MM.1S (cell line): ENCODE data around the gene PUS3.

Source experiments
- DNase-seq: peaks from one replicate; pipeline ENCODE4 v3.0.0-alpha.2; 2015
- H2AFZ ChIP-seq: fragments of 300-600 bp; sonication (generic); 2 replicates; pipeline ENCODE4 v1.6.0; 2016; ENCODE audit warnings: antibody characterized with exemption, low read length
- H3F3A ChIP-seq: fragments of 300-600 bp; sonication (generic); 2 replicates; pipeline ENCODE4 v1.6.1; 2016; ENCODE audit warnings: mild to moderate bottlenecking, antibody characterized with exemption, low read length, moderate library complexity, mixed read lengths; ENCODE audit not compliant: insufficient read depth
- H3K27ac ChIP-seq: fragments of 300-600 bp; sonication (generic); 2 replicates; pipeline ENCODE4 v1.5.1; 2016; ENCODE audit warnings: mild to moderate bottlenecking, low read length
- H3K27me3 ChIP-seq: fragments of 300-600 bp; sonication (generic); replicated peaks from 2 replicates; pipeline ENCODE4 v1.6.0; 2016; ENCODE audit warnings: low read length; ENCODE audit not compliant: insufficient read depth
- H3K36me3 ChIP-seq: fragments of 300-600 bp; sonication (generic); replicated peaks from 2 replicates; pipeline ENCODE4 v1.6.1; 2016; ENCODE audit warnings: mild to moderate bottlenecking, low read length, mixed read lengths; ENCODE audit not compliant: insufficient read depth
- H3K4me1 ChIP-seq: fragments of 300-600 bp; sonication (generic); 2 replicates; pipeline ENCODE4 v1.6.1; 2016; ENCODE audit warnings: low read length, mixed read lengths
- H3K4me2 ChIP-seq: fragments of 300-600 bp; sonication (generic); 2 replicates; pipeline ENCODE4 v1.6.0; 2016; ENCODE audit warnings: low read depth, low read length
- H3K4me3 ChIP-seq: fragments of 300-600 bp; sonication (generic); 2 replicates; pipeline ENCODE4 v1.5.1; 2016; ENCODE audit warnings: low read length, mixed read lengths
- H3K79me2 ChIP-seq: fragments of 300-600 bp; sonication (generic); 2 replicates; pipeline ENCODE4 v1.6.1; 2016; ENCODE audit warnings: mixed run types, low read length, mixed read lengths
- H3K9ac ChIP-seq: fragments of 300-600 bp; sonication (generic); 2 replicates; pipeline ENCODE4 v1.6.1; 2016; ENCODE audit warnings: low read length, mixed read lengths
- H3K9me2 ChIP-seq: fragments of 300-600 bp; sonication (generic); replicated peaks from 2 replicates; pipeline ENCODE4 v1.6.1; 2016; ENCODE audit warnings: mild to moderate bottlenecking, low read length, mixed read lengths; ENCODE audit not compliant: insufficient read depth
- H3K9me3 ChIP-seq: fragments of 300-600 bp; sonication (generic); replicated peaks from 2 replicates; pipeline ENCODE4 v1.6.1; 2016; ENCODE audit warnings: mild to moderate bottlenecking, low read length, mixed read lengths; ENCODE audit not compliant: insufficient read depth
- H4K20me1 ChIP-seq: fragments of 300-600 bp; sonication (generic); 2 replicates; pipeline ENCODE4 v1.6.1; 2016; ENCODE audit warnings: mild to moderate bottlenecking, low read length, moderate library complexity, mixed read lengths; ENCODE audit not compliant: insufficient read depth
- EZH2 ChIP-seq: fragments of 300-600 bp; sonication (generic); optimal IDR thresholded peaks from 2 replicates; pipeline ENCODE3; 2017; ENCODE audit warnings: low read depth, mild to moderate bottlenecking, antibody characterized with exemption, low read length, mixed read lengths
- EZH2phosphoT487 ChIP-seq: fragments of 300-600 bp; sonication (generic); IDR thresholded peaks from 2 replicates; pipeline ENCODE4 v1.6.1; 2018; ENCODE audit warnings: antibody characterized with exemption, low read length
- TF ChIP-seq, protein P1 (sequence below): fragments of 300-600 bp; sonication (generic); IDR thresholded peaks from 2 replicates; pipeline ENCODE4 v1.5.1; 2016; ENCODE audit warnings: antibody characterized with exemption, low read length, mixed read lengths

The PUS3 gene, protein sequence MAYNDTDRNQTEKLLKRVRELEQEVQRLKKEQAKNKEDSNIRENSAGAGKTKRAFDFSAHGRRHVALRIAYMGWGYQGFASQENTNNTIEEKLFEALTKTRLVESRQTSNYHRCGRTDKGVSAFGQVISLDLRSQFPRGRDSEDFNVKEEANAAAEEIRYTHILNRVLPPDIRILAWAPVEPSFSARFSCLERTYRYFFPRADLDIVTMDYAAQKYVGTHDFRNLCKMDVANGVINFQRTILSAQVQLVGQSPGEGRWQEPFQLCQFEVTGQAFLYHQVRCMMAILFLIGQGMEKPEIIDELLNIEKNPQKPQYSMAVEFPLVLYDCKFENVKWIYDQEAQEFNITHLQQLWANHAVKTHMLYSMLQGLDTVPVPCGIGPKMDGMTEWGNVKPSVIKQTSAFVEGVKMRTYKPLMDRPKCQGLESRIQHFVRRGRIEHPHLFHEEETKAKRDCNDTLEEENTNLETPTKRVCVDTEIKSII

DNA sequence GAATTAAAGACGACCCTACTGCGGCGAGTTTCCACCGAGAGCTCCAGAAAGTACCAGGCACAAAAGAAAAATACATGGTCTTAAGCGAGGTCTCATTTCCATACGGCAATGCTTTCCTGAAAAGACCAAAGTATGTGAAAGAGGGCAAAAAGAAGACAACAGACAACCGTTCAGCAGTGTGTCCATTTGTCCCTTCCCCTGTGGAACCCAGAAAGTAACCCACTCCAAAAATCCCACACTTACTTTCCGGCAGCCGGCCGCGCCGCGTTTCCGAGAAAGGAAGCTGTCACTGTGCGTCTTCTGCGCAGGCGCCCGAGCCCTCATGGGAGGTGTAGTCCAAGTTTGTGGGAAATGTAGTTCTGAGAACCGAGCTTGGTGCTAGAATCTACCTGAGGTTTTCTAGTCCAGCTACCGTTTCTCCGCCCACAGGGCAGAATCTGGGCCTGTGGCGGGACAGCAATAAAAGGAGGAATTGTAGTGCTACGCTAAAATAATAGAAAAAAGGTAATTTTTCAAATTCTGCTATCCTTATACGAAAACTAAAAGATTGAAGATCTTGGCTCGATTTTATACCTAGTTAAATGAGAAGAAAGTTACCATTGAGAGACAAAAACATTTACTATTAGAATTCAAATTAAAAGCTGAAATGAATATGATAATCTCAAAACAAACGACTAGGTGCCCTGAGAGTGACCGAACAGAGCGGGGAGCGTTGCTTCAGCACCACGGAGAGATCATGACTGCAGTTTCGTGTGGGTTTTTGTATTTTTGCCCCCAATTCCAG is at the start of gene PUS3:
PUS3 (minus strand) TSS at position 280 of the 784 bp plus-strand sequence. CDS start 6,922 bp downstream, outside the sequence.
- no peaks in the 10 kb centered on the region for H3K9me3 ChIP-seq
- peaks cover 45% of the 10 kb centered on the region for H3K79me2 ChIP-seq
- H2AFZ ChIP-seq: peak within 1 kb of the TSS; percentile 84
- TF ChIP-seq EZH2phosphoT487 (no peak), EZH2 (no peak)
- TF ChIP-seq, protein P1, sequence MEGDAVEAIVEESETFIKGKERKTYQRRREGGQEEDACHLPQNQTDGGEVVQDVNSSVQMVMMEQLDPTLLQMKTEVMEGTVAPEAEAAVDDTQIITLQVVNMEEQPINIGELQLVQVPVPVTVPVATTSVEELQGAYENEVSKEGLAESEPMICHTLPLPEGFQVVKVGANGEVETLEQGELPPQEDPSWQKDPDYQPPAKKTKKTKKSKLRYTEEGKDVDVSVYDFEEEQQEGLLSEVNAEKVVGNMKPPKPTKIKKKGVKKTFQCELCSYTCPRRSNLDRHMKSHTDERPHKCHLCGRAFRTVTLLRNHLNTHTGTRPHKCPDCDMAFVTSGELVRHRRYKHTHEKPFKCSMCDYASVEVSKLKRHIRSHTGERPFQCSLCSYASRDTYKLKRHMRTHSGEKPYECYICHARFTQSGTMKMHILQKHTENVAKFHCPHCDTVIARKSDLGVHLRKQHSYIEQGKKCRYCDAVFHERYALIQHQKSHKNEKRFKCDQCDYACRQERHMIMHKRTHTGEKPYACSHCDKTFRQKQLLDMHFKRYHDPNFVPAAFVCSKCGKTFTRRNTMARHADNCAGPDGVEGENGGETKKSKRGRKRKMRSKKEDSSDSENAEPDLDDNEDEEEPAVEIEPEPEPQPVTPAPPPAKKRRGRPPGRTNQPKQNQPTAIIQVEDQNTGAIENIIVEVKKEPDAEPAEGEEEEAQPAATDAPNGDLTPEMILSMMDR: no peak
- no peaks in the 10 kb centered on the region; the same call in 1 of the 2 replicates for H3K4me1 ChIP-seq
- H3K27me3 ChIP-seq: peaks cover 10% of the 10 kb centered on the region; the same call in 1 of the 2 replicates
- H3K4me3 ChIP-seq: peak within 1 kb of the TSS; percentile 85
- H3K36me3 ChIP-seq: peaks cover 3% of the 10 kb centered on the region; the same call in 1 of the 2 replicates
- H3K27ac ChIP-seq: peak within 1 kb of the TSS; percentile 44; the same call in 1 of the 2 replicates
- peak within 1 kb of the TSS; percentile 75 for H3K9ac ChIP-seq
- DNase-seq: peak; percentile 90
- H3K4me2 ChIP-seq: peak within 1 kb of the TSS; percentile 70
- H3F3A ChIP-seq: peaks cover 11% of the 10 kb centered on the region
- H4K20me1 ChIP-seq: no peaks in the 10 kb centered on the region
- no peaks in the 10 kb centered on the region for H3K9me2 ChIP-seq

DNA sequence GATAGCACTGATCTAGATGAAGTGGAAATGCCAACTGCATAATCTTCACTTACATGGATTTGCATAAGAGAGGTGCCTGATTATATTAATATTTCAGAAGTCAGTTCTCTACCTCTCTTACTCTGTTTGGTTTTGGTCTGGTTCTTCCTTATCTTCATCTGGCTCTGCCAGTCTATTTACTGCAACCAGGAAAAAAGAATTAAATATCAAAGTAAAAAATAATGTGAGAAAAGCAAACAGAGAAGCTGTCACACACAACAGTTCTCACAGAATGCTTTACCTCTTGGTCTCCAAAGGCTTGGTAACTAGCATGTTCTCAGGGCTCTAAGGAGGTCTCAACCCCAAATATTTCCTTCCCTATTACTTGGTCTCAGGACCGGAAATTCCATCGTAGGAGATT is 49.6 kb upstream of the PUS3 start:
- no peaks in the 10 kb centered on the region for H3F3A ChIP-seq
- no peaks in the 10 kb centered on the region for H3K9me3 ChIP-seq

DNA sequence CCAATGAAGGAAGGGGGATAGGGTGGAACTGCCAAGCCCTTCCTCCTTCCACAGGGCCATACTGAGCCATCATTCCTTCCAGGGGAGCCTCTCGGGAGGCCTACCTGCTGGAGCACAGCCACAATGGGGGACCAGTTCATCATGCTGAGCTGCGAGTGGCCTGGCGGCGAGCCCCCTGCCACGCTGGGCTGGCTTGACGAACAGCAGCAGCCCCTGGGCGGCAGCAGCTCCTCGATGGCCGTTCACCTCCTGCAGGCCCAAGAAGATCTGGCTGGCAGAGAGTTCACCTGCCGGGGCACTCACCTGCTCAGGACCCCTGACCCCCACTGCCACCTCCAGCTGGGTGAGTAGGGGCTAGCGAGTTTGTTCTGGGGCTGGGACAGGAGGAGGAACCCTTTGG is 48.7 kb upstream of the PUS3 start:
- DNase-seq: no peak
- H3K4me2 ChIP-seq: no peak overlapping the region
- H3F3A ChIP-seq: no peaks in the 10 kb centered on the region

More for the DNA sequence above, 49.6 kb upstream of the PUS3 start:
- H3K79me2 ChIP-seq: no peaks in the 10 kb centered on the region
- H3K9me2 ChIP-seq: no peaks in the 10 kb centered on the region
- H3K36me3 ChIP-seq: no peaks in the 10 kb centered on the region
- H3K4me1 ChIP-seq: no peaks in the 10 kb centered on the region
- H3K4me3 ChIP-seq: no peak overlapping the region
- no peak overlapping the region for H2AFZ ChIP-seq
- H4K20me1 ChIP-seq: no peaks in the 10 kb centered on the region
- no peak overlapping the region for H3K4me2 ChIP-seq
- H3K27ac ChIP-seq: no peak overlapping the region
- H3K9ac ChIP-seq: no peak overlapping the region
- DNase-seq: no peak
- TF ChIP-seq, protein P1: no peak
- TF ChIP-seq EZH2phosphoT487 (no peak), EZH2 (no peak)
- no peaks in the 10 kb centered on the region for H3K27me3 ChIP-seq

More for the DNA sequence above, 48.7 kb upstream of the PUS3 start:
- Histone ChIP-seq H3K36me3 (no peaks in the 10 kb centered on the region), H3K27me3 (no peaks in the 10 kb centered on the region), H3K4me1 (no peaks in the 10 kb centered on the region), H3K4me3 (no peak overlapping the region), H2AFZ (no peak overlapping the region), H4K20me1 (no peaks in the 10 kb centered on the region), H3K27ac (no peak overlapping the region), H3K79me2 (no peaks in the 10 kb centered on the region), H3K9me2 (no peaks in the 10 kb centered on the region), H3K9me3 (no peaks in the 10 kb centered on the region), H3K9ac (no peak overlapping the region)
- no peak for TF ChIP-seq EZH2
- no peak for TF ChIP-seq EZH2phosphoT487
- TF ChIP-seq, protein P1: no peak
